ENCODE results near the gene ZNF280C. TPM values are rescaled to one million over a fixed set of nuclear protein-coding genes. Genes with fewer than 3 reads are reported as not detected.
A peak's percentile ranks its signal among the peaks of the same experiment; 100 is the strongest.

ZNF280C gene
- total and polyA plus RNA-seq, 3 donors from 2014 or later: 12.5 to 34.4 (median 24.5) TPM

GRCh38 chrX:130176354-130176776, 92.3 kb downstream of the ZNF280C start:
- Histone ChIP-seq H3K27me3 (no peaks in the 10 kb centered on the region), H3K4me1 (no peaks in the 10 kb centered on the region), H3K9me3 (no peaks in the 10 kb centered on the region), H3K36me3 (ENCODE audit: low read depth, missing control alignments) (no peaks in the 10 kb centered on the region), H3K27ac (no peak overlapping the region), H3K4me3 (no peak overlapping the region)
- TF ChIP-seq, protein P1, sequence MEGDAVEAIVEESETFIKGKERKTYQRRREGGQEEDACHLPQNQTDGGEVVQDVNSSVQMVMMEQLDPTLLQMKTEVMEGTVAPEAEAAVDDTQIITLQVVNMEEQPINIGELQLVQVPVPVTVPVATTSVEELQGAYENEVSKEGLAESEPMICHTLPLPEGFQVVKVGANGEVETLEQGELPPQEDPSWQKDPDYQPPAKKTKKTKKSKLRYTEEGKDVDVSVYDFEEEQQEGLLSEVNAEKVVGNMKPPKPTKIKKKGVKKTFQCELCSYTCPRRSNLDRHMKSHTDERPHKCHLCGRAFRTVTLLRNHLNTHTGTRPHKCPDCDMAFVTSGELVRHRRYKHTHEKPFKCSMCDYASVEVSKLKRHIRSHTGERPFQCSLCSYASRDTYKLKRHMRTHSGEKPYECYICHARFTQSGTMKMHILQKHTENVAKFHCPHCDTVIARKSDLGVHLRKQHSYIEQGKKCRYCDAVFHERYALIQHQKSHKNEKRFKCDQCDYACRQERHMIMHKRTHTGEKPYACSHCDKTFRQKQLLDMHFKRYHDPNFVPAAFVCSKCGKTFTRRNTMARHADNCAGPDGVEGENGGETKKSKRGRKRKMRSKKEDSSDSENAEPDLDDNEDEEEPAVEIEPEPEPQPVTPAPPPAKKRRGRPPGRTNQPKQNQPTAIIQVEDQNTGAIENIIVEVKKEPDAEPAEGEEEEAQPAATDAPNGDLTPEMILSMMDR (IDR thresholded peaks at IDR 0.05): no peak
- TF ChIP-seq POLR2A (IDR thresholded peaks at IDR 0.05): no peak
- DNase-seq: no peak
- intact Hi-C loops (cut with DNase I; ENCODE audit: low total_unique reads): no loop called here

DNA sequence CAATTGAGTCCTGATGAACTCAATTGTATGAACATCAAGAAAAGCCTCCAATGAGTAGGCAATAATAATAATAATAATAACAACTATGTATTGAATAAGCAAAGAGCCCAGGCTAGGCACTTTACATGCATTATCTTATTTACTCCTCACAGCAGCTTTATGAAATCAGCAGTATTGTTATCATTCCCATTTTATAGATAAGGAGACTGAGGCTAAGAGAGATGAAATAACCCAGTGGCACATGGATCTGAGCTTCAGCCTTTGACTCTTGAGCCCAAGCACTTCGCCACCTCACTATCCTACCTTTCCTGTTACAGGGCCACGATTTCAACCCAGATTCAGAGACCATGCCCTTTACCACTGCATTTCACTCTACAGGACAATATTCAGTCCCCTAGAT, 93.8 kb downstream of the ZNF280C start:
- DNase-seq: no peak
- no peaks in the 10 kb centered on the region for H3K4me1 ChIP-seq
- WGBS, 2 donors: 96 to 100% methylated on average over 2 of the region's 2 CpGs
- no peak overlapping the region for H3K27ac ChIP-seq
- no peak overlapping the region for H3K4me3 ChIP-seq
- intact Hi-C loops (cut with DNase I; ENCODE audit: low total_unique reads): no loop called here
- H3K27me3 ChIP-seq: no peaks in the 10 kb centered on the region
- no peak for TF ChIP-seq POLR2A (IDR thresholded peaks at IDR 0.05)
- TF ChIP-seq, protein P1 (IDR thresholded peaks at IDR 0.05): no peak
- no peaks in the 10 kb centered on the region for H3K9me3 ChIP-seq
- H3K36me3 ChIP-seq (ENCODE audit: low read depth, missing control alignments): no peaks in the 10 kb centered on the region

GRCh38 chrX:130174045-130174704, 94.5 kb downstream of the ZNF280C start:
- Histone ChIP-seq H3K9me3 (no peaks in the 10 kb centered on the region), H3K36me3 (ENCODE audit: low read depth, missing control alignments) (no peaks in the 10 kb centered on the region), H3K4me3 (no peak overlapping the region), H3K4me1 (no peaks in the 10 kb centered on the region), H3K27ac (peak overlapping the region; percentile 31 to 69), H3K27me3 (no peaks in the 10 kb centered on the region)
- TF ChIP-seq POLR2A (IDR thresholded peaks at IDR 0.05): no peak
- TF ChIP-seq, protein P1 (IDR thresholded peaks at IDR 0.05): no peak
- DNase-seq: peak; percentile 48
- intact Hi-C loops (cut with DNase I; ENCODE audit: low total_unique reads): no loop called here
- 34 to 39% methylated on average over 9 to 10 of the region's 10 CpGs for WGBS, 2 donors

DNA sequence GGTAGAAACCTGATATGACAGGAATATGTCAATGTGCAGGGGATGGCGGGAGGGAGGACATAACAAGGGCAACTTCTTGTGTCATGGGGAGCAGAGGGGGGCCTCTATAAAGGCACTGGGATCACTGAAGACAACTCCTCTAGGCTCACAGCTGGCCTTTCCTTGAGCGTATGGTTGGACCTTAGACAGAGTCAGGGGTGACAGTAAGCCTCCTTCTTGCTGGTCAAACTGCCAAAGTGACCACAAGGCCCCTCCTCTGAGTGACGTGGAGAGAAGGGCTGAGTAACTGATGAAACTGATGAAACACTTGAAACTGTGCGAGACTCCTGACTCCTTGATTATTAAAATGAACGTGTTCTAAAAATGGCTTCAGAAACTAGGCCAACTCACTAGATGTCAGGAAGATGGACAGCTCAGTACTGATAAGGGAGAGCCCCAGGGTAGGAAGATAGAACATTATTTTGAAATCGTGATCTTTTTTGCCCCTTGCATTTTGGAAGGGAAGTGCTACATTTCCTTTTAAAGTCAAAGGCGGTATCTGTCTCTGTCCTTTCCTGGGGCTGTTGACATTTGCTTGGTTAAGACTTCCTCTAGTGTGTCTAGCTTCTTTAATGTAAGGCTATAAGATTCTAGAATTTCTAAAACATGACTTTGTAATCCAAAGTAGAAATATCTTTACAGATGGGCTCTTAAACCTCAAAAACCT, 95.4 kb downstream of the ZNF280C start:
- 47 to 62% methylated on average over 6 to 7 of the region's 7 CpGs for WGBS, 2 donors
- H3K27me3 ChIP-seq: no peaks in the 10 kb centered on the region
- TF ChIP-seq, protein P1 (IDR thresholded peaks at IDR 0.05): no peak
- TF ChIP-seq POLR2A (IDR thresholded peaks at IDR 0.05): no peak
- intact Hi-C loops (cut with DNase I; ENCODE audit: low total_unique reads): no loop called here
- H3K36me3 ChIP-seq (ENCODE audit: low read depth, missing control alignments): no peaks in the 10 kb centered on the region
- no peaks in the 10 kb centered on the region for H3K4me1 ChIP-seq
- H3K4me3 ChIP-seq: no peak overlapping the region
- no peaks in the 10 kb centered on the region for H3K9me3 ChIP-seq
- peak overlapping the region; percentile 31 to 69 for H3K27ac ChIP-seq
- peak; percentile 18 for DNase-seq
